HepG2 (cell line): ENCODE results near the gene RIPOR1. TPM values are rescaled to one million over a fixed set of nuclear protein-coding genes. Genes with fewer than 3 reads are reported as not detected.
A peak's percentile ranks its signal among the peaks of the same experiment; 100 is the strongest.

Experiments used
- ATF3 ChIP-seq: sonication (generic); formaldehyde crosslinking; IDR thresholded peaks from 2 replicates; pipeline ENCODE4 v1.4.0; 2020; ENCODE audit warnings: missing genetic modification reagents
- CBFB ChIP-seq: sonication (generic); formaldehyde crosslinking; IDR thresholded peaks from 2 replicates; pipeline ENCODE4 v1.4.0; 2020; ENCODE audit warnings: missing genetic modification reagents
- HIVEP1 ChIP-seq: sonication (generic); formaldehyde crosslinking; IDR thresholded peaks from 2 replicates; pipeline ENCODE4 v1.4.0; 2020; ENCODE audit warnings: mild to moderate bottlenecking, missing genetic modification reagents
- HNRNPUL1 ChIP-seq: fragments of 200-400 bp; formaldehyde crosslinking; IDR thresholded peaks from 2 replicates; pipeline ENCODE4 v1.6.1; 2017; ENCODE audit warnings: low read depth, mild to moderate bottlenecking, low read length, moderate library complexity
- MAFK ChIP-seq, 2 experiments: IDR thresholded peaks in 1 of 2; conservative IDR thresholded peaks in 1 of 2; 2 replicates each; pipeline ENCODE4 v1.6.1; 2011; ENCODE audit warnings: improper control_type of control experiment in 2 of 2, low read length in 2 of 2
- MEIS2 ChIP-seq: sonication (generic); formaldehyde crosslinking; IDR thresholded peaks from 2 replicates; pipeline ENCODE4 v1.9.0; 2021; ENCODE audit warnings: mild to moderate bottlenecking, missing genetic modification reagents
- MIXL1 ChIP-seq: IDR thresholded peaks from 2 replicates; pipeline ENCODE4 v1.6.1; 2016
- NR2F2 ChIP-seq: IDR thresholded peaks from 2 replicates; pipeline ENCODE4 v1.6.1; 2012; ENCODE audit warnings: low read depth, inconsistent platforms, borderline replicate concordance
- REPIN1 ChIP-seq: sonication (generic); formaldehyde crosslinking; IDR thresholded peaks from 2 replicates; pipeline ENCODE4 v1.8.0; 2022; ENCODE audit warnings: missing genetic modification reagents, low read depth, mild to moderate bottlenecking, borderline replicate concordance
- TFDP1 ChIP-seq: IDR thresholded peaks from 2 replicates; pipeline ENCODE4 v1.6.1; 2016; ENCODE audit warnings: missing compliant biosample characterization, missing genetic modification reagents, borderline replicate concordance
- TGIF2 ChIP-seq: IDR thresholded peaks from 2 replicates; pipeline ENCODE4 v1.6.1; 2016; ENCODE audit warnings: control low read depth, missing compliant biosample characterization
- TSC22D2 ChIP-seq: sonication (generic); formaldehyde crosslinking; IDR thresholded peaks from 2 replicates; pipeline ENCODE4 v1.5.1; 2020; ENCODE audit warnings: missing genetic modification reagents, mild to moderate bottlenecking, borderline replicate concordance
- ZFP82 ChIP-seq: sonication (generic); formaldehyde crosslinking; IDR thresholded peaks from 2 replicates; pipeline ENCODE4 v1.5.1; 2020; ENCODE audit warnings: mild to moderate bottlenecking, missing genetic modification reagents, borderline replicate concordance
- ZGPAT ChIP-seq: IDR thresholded peaks from 2 replicates; pipeline ENCODE4 v1.6.1; 2016; ENCODE audit warnings: mild to moderate bottlenecking
- ZMYM4 ChIP-seq: sonication (generic); formaldehyde crosslinking; IDR thresholded peaks from 2 replicates; pipeline ENCODE4 v1.8.1; 2023; ENCODE audit warnings: mild to moderate bottlenecking, missing genetic modification reagents
- ZNF24 ChIP-seq: fragments of 450-650 bp; IDR thresholded peaks from 2 replicates; pipeline ENCODE4 v1.6.1; 2017; ENCODE audit warnings: antibody characterized with exemption, mild to moderate bottlenecking
- ZNF280B ChIP-seq: sonication (generic); formaldehyde crosslinking; IDR thresholded peaks from 2 replicates; pipeline ENCODE4 v1.5.0; 2020; ENCODE audit warnings: missing genetic modification reagents, mild to moderate bottlenecking, borderline replicate concordance
- ZNF3 ChIP-seq: IDR thresholded peaks from 2 replicates; pipeline ENCODE4 v1.7.0; 2017; ENCODE audit warnings: inconsistent platforms
- ZNF333 ChIP-seq: sonication (generic); formaldehyde crosslinking; IDR thresholded peaks from 2 replicates; pipeline ENCODE4 v1.4.0; 2020; ENCODE audit warnings: mild to moderate bottlenecking, missing genetic modification reagents, borderline replicate concordance
- ZNF674 ChIP-seq: sonication (generic); formaldehyde crosslinking; IDR thresholded peaks from 2 replicates; pipeline ENCODE4 v1.5.0; 2020; ENCODE audit warnings: low read depth, mild to moderate bottlenecking, missing genetic modification reagents
- ZNF691 ChIP-seq: sonication (generic); formaldehyde crosslinking; IDR thresholded peaks from 2 replicates; pipeline ENCODE4 v1.4.0; 2020; ENCODE audit warnings: missing genetic modification reagents, low read depth, mild to moderate bottlenecking, borderline replicate concordance
- ZNF704 ChIP-seq: sonication (generic); formaldehyde crosslinking; IDR thresholded peaks from 2 replicates; pipeline ENCODE4 v1.8.1; 2023; ENCODE audit warnings: mild to moderate bottlenecking, inconsistent platforms, moderate library complexity, missing genetic modification reagents, borderline replicate concordance
- ZNF879 ChIP-seq: sonication (generic); formaldehyde crosslinking; IDR thresholded peaks from 2 replicates; pipeline ENCODE4 v1.8.1; 2023; ENCODE audit warnings: missing genetic modification reagents
- polyA plus RNA-seq, 8 experiments: library from polyadenylated mRNA; depleted of rRNA in 3 of 8; stranded (reverse) in 7 of 8; unstranded in 1 of 8; fragments of >200 nt; fragmentation: Illumina TruSeq in 4 of 8; extraction: Trizol in 4 of 8; gene quantifications; 2 replicates each; pipeline versions ENCODE4 v1.2.1 to v1.2.3, GENCODE V29; 2011 to 2016; ENCODE audit warnings: low read depth in 4 of 8, missing spikeins in 1 of 8, mixed read lengths in 1 of 8; ENCODE audit not compliant: insufficient read depth in 1 of 8
- total RNA-seq, 5 experiments: library from RNA; depleted of rRNA; stranded (reverse); fragments of >200 nt; fragmentation: Illumina TruSeq; extraction: Trizol; gene quantifications; 2 replicates each; pipeline ENCODE4 v1.2.3, GENCODE V29; 2016; ENCODE audit warnings: low read depth in 1 of 5

The RIPOR1 gene
- total and polyA plus RNA-seq, 2 of the 13 experiments (the other 11 are each of a cell fraction or from before 2014, with no cell fraction given), result 4.6 to 8.1 TPM

- TF ChIP-seq TFDP1 (CRISPR knock-in tag) (no peak), ZNF674 (CRISPR knock-in tag) (no peak), NR2F2 (no peak), ZNF280B (CRISPR knock-in tag) (peak; percentile 83), MIXL1 (no peak), ZNF691 (CRISPR knock-in tag) (peak; percentile 91), TGIF2 (no peak), ZNF24 (no peak), TSC22D2 (CRISPR knock-in tag) (no peak; the same call in 1 of the 2 replicates), ZFP82 (CRISPR knock-in tag) (peak; percentile 3; the same call in 1 of the 2 replicates), ZMYM4 (CRISPR knock-in tag) (peak; percentile 42; the same call in 1 of the 2 replicates), MAFK (conservative IDR thresholded peaks at IDR 0.05 in 1 of 2, IDR thresholded peaks at IDR 0.05 in 1 of 2; ENCODE audit: low read length in 2 of 2) (no peak), ZGPAT (CRISPR knock-in tag) (peak; percentile 78; the same call in 1 of the 2 replicates), REPIN1 (no peak), HNRNPUL1 (no peak), ZNF704 (0 out of 2 replicates have a peak, but pooled peaks have one; percentile 68), MEIS2 (CRISPR knock-in tag) (no peak; the same call in 1 of the 2 replicates), CBFB (CRISPR knock-in tag) (0 out of 2 replicates have a peak, but pooled peaks have one; percentile 11), ZNF333 (CRISPR knock-in tag) (0 out of 2 replicates have a peak, but pooled peaks have one; percentile 69), ZNF879 (CRISPR knock-in tag) (peak; percentile 69; the same call in 1 of the 2 replicates), ATF3 (CRISPR knock-in tag) (no peak; the same call in 1 of the 2 replicates), HIVEP1 (CRISPR knock-in tag) (peak; percentile 8; the same call in 1 of the 2 replicates), ZNF3 (CRISPR knock-in tag) (no peak)
Observed at GRCh38 chr16:67562918-67563707, 34.5 kb downstream of the RIPOR1 start (continued).
